PC-3 (cell line): Measurements from ENCODE around the gene ZNF423. TPM values are rescaled to one million over a fixed set of nuclear protein-coding genes. Genes with fewer than 3 reads are reported as not detected.

Experiments used
- ATAC-seq: fragments of 200-7000 bp; cut with Tn5 transposase; 2 replicates; pipeline ENCODE4 v1.9.1; 2020; ENCODE audit warnings: mild to moderate bottlenecking, moderate library complexity
- BruUV-seq: library from RNA; stranded (reverse); fragments of 400-500 nt; replicated peaks from 2 replicates; lab custom pipeline; 2021; lab: Mats Ljungman, UMichigan
- CTCF ChIA-PET: fragments of 300-600 bp; sonication (Branson Sonifier 250); formaldehyde crosslinking; loops from one replicate; lab custom pipeline; 2022; ENCODE audit warnings: antibody characterized with exemption; lab: Charles Lee
- POLR2A ChIA-PET: fragments of 300-600 bp; sonication (Branson Sonifier 250); formaldehyde crosslinking; loops from one replicate; lab custom pipeline; 2022; ENCODE audit warnings: antibody characterized with exemption; ENCODE audit not compliant: unreplicated experiment; lab: Charles Lee
- DNase-seq: peaks from one replicate; pipeline ENCODE4 v3.0.0-alpha.2; 2015
- H2AFZ ChIP-seq: fragments of 300-600 bp; sonication (generic); 2 replicates; pipeline ENCODE4 v1.6.0; 2016; ENCODE audit warnings: antibody characterized with exemption, low read length
- H3F3A ChIP-seq: fragments of 300-600 bp; sonication (generic); one replicate; pipeline ENCODE4 v1.6.0; 2017; ENCODE audit warnings: antibody characterized with exemption, low read length, control low read depth, mild to moderate bottlenecking; ENCODE audit not compliant: unreplicated experiment
- H3K27ac ChIP-seq: fragments of 300-600 bp; sonication (generic); 2 replicates; pipeline ENCODE4 v1.5.1; 2016; ENCODE audit warnings: mild to moderate bottlenecking, low read length
- H3K27me3 ChIP-seq: fragments of 300-600 bp; sonication (generic); 2 replicates; pipeline ENCODE4 v1.6.1; 2016; ENCODE audit warnings: low read length, mixed read lengths
- H3K36me3 ChIP-seq: fragments of 300-600 bp; sonication (generic); 2 replicates; pipeline ENCODE4 v1.6.1; 2016; ENCODE audit warnings: low read depth, mixed run types, low read length, mixed read lengths
- H3K4me1 ChIP-seq: fragments of 300-600 bp; sonication (generic); 2 replicates; pipeline ENCODE4 v1.5.1; 2016; ENCODE audit warnings: low read length; ENCODE audit not compliant: insufficient read depth
- H3K4me2 ChIP-seq: fragments of 300-600 bp; sonication (generic); 2 replicates; pipeline ENCODE4 v1.6.0; 2016; ENCODE audit warnings: low read length
- H3K4me3 ChIP-seq: fragments of 300-600 bp; sonication (generic); 2 replicates; pipeline ENCODE4 v1.5.1; 2016; ENCODE audit warnings: mild to moderate bottlenecking, low read length, mixed read lengths
- H3K79me2 ChIP-seq: fragments of 300-600 bp; sonication (generic); 2 replicates; pipeline ENCODE4 v1.6.1; 2017; ENCODE audit warnings: low read length, mixed read lengths
- H3K9ac ChIP-seq: fragments of 300-600 bp; sonication (generic); 2 replicates; pipeline ENCODE4 v1.6.0; 2016; ENCODE audit warnings: mild to moderate bottlenecking, low read length
- H3K9me2 ChIP-seq: fragments of 300-600 bp; sonication (generic); replicated peaks from 2 replicates; pipeline ENCODE4 v1.6.1; 2016; ENCODE audit warnings: mixed run types, low read length, mixed read lengths
- H3K9me3 ChIP-seq: fragments of 300-600 bp; sonication (generic); 2 replicates; pipeline ENCODE4 v1.6.1; 2016; ENCODE audit warnings: low read length, mixed read lengths
- H4K20me1 ChIP-seq: fragments of 300-600 bp; sonication (generic); 2 replicates; pipeline ENCODE4 v1.6.1; 2016; ENCODE audit warnings: low read length, mixed read lengths
- CTCF ChIP-seq: fragments of 300-600 bp; sonication (generic); conservative IDR thresholded peaks from 2 replicates; pipeline ENCODE4 v1.5.1; 2017; ENCODE audit warnings: antibody characterized with exemption, low read depth, mild to moderate bottlenecking, low read length
- EZH2 ChIP-seq: fragments of 300-600 bp; sonication (generic); IDR thresholded peaks from one replicate; pipeline ENCODE4 v1.6.1; 2017; ENCODE audit warnings: antibody characterized with exemption, mild to moderate bottlenecking, low read length; ENCODE audit not compliant: unreplicated experiment
- EZH2phosphoT487 ChIP-seq: fragments of 300-600 bp; sonication (generic); IDR thresholded peaks from 2 replicates; pipeline ENCODE4 v1.6.1; 2018; ENCODE audit warnings: mild to moderate bottlenecking, antibody characterized with exemption, low read length, borderline replicate concordance
- intact Hi-C: fragments of 100-400 bp; cut with micrococcal nuclease; formaldehyde crosslinking; loops from 2 replicates; pipeline ENCODE4 v1.9.0; 2023
- total RNA-seq: library from RNA; depleted of rRNA; stranded (reverse); fragments of >200 nt; gene quantifications from 2 replicates; pipeline ENCODE4 v1.2.3, GENCODE V29; 2014

Gene ZNF423
- total RNA-seq, 1 experiment from 2014 or later = not detected

GRCh38 chr16:49638673-49639610, 217.0 kb downstream of the ZNF423 start:
- BruUV-seq = no TSS peak
- no peak overlapping the region for H3K27ac ChIP-seq
- DNase-seq (no peak), ATAC-seq (no peak)
- H3F3A ChIP-seq = no peaks in the 10 kb centered on the region
- H3K4me1 ChIP-seq = no peaks in the 10 kb centered on the region
- no peak overlapping the region for H3K9ac ChIP-seq
- no peaks in the 10 kb centered on the region for H3K9me3 ChIP-seq
- CTCF ChIA-PET = no interaction called here
- H4K20me1 ChIP-seq = no peaks in the 10 kb centered on the region
- no peak overlapping the region for H2AFZ ChIP-seq
- POLR2A ChIA-PET = no interaction called here
- no peak overlapping the region for H3K4me3 ChIP-seq
- H3K36me3 ChIP-seq = no peaks in the 10 kb centered on the region
- no peak overlapping the region for H3K4me2 ChIP-seq
- TF ChIP-seq EZH2phosphoT487 = no peak
- no peaks in the 10 kb centered on the region for H3K27me3 ChIP-seq
- no peaks in the 10 kb centered on the region for H3K9me2 ChIP-seq
- no peaks in the 10 kb centered on the region for H3K79me2 ChIP-seq
- intact Hi-C loops = no loop called here

GRCh38 chr16:49637933-49638672, 217.8 kb downstream of the ZNF423 start:
- H3K9me2 ChIP-seq = no peaks in the 10 kb centered on the region
- no peaks in the 10 kb centered on the region for H3K36me3 ChIP-seq
- intact Hi-C loops = no loop called here
- no peaks in the 10 kb centered on the region for H3K79me2 ChIP-seq
- no TSS peak for BruUV-seq
- H2AFZ ChIP-seq = no peak overlapping the region
- POLR2A ChIA-PET = no interaction called here
- no peak overlapping the region for H3K4me3 ChIP-seq
- ATAC-seq (no peak), DNase-seq (no peak)
- H3K27ac ChIP-seq = no peak overlapping the region
- H3K9ac ChIP-seq = no peak overlapping the region
- H3F3A ChIP-seq = no peaks in the 10 kb centered on the region
- no peaks in the 10 kb centered on the region for H4K20me1 ChIP-seq
- CTCF ChIA-PET = no interaction called here
- no peaks in the 10 kb centered on the region for H3K9me3 ChIP-seq
- TF ChIP-seq CTCF (no peak), EZH2phosphoT487 (no peak), EZH2 (no peak)
- H3K4me2 ChIP-seq = no peak overlapping the region
- H3K27me3 ChIP-seq = no peaks in the 10 kb centered on the region
- H3K4me1 ChIP-seq = no peaks in the 10 kb centered on the region

GRCh38 chr16:49637511-49637910, 218.4 kb downstream of the ZNF423 start:
- CTCF ChIA-PET = no interaction called here
- ATAC-seq = no peak
- H3K9me2 ChIP-seq = no peaks in the 10 kb centered on the region
- no peak overlapping the region for H3K9ac ChIP-seq
- H3K4me2 ChIP-seq = no peak overlapping the region
- BruUV-seq = no TSS peak
- no peaks in the 10 kb centered on the region for H4K20me1 ChIP-seq
- no peaks in the 10 kb centered on the region for H3K4me1 ChIP-seq
- intact Hi-C loops = no loop called here
- H2AFZ ChIP-seq = no peak overlapping the region
- no peak overlapping the region for H3K4me3 ChIP-seq
- no peaks in the 10 kb centered on the region for H3K27me3 ChIP-seq
- no peaks in the 10 kb centered on the region for H3K79me2 ChIP-seq
- H3K27ac ChIP-seq = no peak overlapping the region
- no peak for DNase-seq
- H3K36me3 ChIP-seq = no peaks in the 10 kb centered on the region
- POLR2A ChIA-PET = no interaction called here
- no peak for TF ChIP-seq EZH2phosphoT487
- TF ChIP-seq CTCF = no peak
- TF ChIP-seq EZH2 = no peak
- H3F3A ChIP-seq = no peaks in the 10 kb centered on the region
- H3K9me3 ChIP-seq = no peaks in the 10 kb centered on the region
